HG02759 (cell line): ENCODE results near the gene CDH13.

Experiments
- ATAC-seq: cut with Tn5 transposase; IDR thresholded peaks from one replicate; pipeline ENCODE4 v1.9.1; 2021; ENCODE audit warnings: mild to moderate bottlenecking, moderate library complexity; ENCODE audit not compliant: unreplicated experiment

CDH13 gene

DNA sequence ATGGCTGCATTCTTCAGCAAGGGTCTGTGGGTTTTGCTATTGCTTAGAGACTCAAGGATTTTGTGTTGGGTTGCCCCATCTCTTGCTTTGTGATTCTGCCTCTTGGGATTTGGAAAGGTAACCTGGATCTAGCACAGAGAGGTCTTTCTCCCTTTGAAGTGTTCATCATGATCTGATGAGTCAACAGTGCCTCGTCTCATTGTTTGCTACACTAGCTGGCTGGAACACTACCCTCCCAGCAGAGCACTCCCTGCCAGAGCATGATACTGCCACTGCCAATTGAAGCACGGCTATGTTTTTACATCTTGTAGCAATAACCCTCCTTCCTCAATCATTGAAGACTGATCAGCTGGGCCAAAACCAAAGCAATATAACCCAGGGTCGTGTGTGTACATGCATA, 361.0 kb downstream of the CDH13 start:
- no peak for ATAC-seq

DNA sequence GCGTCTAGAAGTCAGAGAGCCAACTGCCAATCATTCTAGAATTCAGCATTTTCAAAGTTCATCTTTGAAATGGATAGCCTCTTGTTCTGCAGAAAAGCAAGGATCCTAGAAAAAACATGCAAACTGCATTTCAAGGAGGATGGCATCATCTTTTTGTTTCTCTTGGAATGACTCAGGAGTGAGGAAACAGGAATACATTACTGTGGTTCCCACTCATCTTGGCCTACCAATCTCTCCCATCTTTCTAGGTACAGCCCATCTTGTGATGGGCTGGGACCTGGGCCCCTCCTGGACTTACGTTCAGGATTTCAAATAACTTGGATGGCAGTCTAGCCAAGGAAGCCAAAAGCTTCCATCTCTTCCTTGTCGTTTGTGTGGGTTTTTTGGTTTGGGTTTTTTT, 363.4 kb downstream of the CDH13 start:
- no peak for ATAC-seq

DNA sequence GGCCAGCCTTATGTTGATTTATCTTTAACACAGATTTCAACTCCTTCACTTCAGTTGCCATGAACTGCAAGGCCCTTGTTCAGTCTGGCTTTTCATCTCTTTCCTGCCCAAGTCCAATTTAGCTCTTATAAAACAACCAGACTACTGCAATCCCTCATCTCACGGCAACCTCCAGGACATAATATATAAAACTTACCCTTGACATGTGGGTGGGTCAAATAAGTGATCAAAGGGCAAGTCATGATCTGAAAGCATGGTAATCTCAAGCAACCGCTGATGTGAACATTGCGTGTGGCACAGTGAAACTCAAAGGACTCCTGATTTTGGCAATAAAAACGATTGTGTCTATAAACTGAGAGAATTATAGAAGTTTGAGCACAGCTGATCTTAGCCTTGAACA, 364.6 kb downstream of the CDH13 start:
- no peak for ATAC-seq

DNA sequence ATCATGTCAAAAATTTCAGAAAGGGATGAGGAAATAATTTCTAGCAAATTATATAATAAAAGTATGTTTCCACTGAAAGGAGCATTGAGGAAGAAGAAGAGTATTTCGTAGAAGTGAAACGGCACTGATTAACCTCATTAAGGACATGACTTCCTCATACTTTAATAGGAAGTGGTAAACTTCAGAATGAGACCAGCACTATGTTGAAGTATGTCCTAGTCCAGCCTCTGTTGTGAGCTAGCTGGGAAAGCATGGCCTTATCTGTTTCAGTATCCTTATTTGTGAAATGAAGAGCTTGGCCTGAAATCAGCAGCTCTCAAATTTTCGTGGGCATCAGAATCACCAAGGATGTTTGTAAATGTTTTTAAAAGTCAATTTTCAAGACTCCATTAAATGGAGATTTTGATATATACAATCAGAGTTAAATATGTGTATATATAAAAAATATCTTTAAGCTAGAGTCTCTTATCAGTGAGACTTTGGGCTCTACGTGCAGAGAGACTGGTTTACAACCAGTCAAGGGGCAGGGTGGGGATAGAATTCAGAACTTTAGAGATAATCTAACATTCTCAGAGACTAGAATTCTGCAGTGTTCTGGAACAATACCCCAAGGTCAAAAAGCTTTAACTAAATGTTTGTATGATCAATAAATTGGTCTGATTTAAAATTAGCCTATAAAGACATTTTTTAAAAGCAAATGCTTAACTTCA, 365.4 kb downstream of the CDH13 start:
- ATAC-seq: no peak

DNA sequence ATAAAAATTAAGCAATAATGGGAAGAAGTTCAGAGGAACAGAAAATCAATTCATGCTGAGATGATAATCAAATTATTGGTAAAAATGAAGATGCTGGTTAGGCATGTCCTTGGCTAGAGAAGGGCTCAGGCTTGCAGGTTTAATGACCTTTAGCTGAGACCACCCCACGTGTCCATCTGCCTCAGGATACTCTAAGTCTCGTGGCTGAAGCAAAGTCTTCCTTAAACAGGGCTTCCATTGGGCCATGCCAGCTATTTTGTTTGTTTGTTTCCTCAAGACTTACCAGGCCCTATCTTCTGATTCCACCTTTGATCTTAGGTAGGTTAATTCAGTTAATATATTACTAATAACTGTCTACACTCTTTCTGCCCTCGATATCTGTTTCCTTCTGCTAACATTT, 366.0 kb downstream of the CDH13 start:
- ATAC-seq: no peak

DNA sequence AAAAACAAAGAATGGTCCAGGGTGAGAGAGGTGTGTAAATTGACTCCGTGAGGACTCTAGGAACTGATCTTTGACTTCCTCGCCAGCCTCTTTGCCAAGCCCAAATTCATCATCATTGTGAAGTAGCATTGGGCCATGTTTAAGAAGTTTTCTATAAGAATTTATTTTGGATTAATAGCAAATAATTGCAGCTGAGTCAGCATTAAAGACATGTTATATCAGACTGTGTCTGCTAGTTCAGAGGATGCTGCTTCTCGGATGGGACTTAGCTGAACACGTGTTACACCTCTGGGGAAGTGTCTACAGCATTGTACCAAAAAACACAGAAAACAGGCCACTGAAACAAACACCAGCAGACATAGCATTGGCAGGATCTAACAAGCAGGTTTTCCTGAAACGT, 366.6 kb downstream of the CDH13 start:
- no peak for ATAC-seq

DNA sequence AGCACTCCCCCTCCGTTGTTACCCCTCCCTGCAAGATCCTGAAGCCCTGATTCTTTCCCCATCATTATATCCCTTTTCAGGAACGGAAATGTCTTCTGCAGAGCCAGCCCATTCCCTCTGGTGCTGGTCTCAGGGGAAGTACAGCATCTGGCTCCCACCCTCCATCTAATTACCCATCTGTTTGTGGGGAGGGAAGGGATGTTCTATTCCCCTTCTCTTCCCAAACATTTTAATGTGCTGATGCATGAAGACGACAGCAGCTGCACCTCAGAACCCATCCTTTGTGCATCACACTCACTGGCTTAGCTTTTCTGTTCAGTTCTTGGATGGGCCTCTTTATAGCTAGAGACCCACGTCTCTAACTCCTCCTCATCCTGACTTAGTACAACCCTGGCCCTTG, 367.2 kb downstream of the CDH13 start:
- ATAC-seq: no peak

DNA sequence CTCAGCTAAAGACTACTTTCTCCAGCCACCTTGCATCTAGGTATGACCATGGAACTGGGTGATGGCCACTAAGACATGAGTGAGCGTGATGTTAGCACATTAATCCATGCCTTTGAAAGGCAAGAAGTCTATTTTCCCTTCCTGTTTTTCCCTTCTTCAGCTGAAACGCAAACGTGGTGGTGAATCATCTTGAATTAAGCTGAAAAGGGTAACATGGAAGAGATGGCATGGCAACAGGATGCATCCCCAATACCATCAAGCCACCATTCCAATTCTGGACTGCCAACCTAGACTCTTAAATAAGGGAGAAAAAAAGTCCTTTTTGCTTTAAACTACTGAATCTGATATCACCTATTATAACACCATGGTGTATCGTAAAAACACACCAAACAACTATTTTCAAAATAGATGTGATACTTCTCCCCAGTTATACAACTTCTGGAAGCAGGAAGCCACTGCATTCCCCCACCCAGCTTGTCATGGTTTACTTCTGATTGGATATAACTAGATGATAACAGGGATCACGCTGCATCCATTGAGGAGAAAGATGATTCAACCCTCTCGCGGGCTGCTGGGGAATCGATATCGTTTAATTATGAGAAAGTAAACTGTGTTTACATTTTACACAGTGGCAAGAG, 368.6 kb downstream of the CDH13 start:
- ATAC-seq: no peak

DNA sequence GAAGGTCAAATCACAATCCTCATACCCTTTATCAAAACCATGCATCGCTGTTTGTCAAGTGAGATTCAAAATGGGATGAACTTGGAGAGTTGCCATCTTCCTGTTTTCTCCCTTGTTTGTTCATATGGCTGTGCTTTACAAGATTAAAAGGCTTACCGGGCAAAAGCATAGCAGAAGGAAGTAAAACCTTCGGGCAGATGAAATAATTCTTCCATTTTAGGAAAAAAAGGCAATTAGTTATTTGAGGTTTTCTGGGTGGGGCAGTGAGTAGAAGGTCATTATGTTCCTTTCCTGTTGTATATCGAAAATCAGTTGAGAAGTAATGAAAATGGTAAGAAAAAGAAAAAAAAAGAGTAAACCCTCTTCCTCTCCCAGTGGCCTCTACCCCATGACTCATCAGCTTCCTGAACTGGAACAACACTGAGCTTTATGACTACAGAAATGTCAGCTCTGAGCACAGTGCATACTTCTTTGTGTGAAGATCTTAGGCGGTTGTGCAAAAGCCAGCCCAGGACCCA, 369.2 kb downstream of the CDH13 start:
- ATAC-seq: no peak

DNA sequence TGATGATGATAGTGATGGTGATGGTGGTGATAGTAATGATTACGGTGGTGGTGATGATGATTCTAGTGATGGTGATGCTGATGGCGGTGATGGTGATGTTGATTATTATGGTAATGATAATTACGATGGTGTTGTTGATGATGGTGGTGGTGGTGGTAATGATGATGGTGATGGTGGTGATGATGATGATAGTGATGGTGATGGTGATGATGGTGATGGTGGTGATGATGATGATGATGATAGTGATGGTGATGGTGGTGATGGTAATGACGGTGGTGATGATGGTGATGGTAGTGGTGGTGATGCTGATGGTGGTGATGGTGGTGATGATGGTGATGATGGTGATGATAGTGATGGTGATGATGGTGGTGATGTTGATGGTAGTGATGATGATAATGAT, 370.0 kb downstream of the CDH13 start:
- no peak for ATAC-seq

DNA sequence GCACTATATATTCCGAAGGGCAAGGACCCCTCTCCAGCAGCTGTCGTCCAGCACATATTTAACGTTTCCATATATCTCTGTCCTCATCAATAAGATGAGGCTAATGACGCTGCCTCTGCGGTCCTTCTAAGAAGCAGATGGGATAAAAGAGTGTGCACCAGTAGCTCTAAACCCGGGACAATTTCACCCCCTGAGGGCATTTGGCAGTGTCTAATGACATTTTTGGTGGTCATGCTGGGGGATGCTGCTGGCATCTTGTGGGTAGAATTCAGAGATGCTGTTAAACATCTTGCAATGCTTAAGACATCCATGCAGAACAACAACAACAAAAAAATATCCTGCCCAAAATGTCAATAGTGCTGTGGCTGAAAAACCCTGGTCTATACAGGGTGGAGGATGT, 372.9 kb downstream of the CDH13 start:
- ATAC-seq: no peak

DNA sequence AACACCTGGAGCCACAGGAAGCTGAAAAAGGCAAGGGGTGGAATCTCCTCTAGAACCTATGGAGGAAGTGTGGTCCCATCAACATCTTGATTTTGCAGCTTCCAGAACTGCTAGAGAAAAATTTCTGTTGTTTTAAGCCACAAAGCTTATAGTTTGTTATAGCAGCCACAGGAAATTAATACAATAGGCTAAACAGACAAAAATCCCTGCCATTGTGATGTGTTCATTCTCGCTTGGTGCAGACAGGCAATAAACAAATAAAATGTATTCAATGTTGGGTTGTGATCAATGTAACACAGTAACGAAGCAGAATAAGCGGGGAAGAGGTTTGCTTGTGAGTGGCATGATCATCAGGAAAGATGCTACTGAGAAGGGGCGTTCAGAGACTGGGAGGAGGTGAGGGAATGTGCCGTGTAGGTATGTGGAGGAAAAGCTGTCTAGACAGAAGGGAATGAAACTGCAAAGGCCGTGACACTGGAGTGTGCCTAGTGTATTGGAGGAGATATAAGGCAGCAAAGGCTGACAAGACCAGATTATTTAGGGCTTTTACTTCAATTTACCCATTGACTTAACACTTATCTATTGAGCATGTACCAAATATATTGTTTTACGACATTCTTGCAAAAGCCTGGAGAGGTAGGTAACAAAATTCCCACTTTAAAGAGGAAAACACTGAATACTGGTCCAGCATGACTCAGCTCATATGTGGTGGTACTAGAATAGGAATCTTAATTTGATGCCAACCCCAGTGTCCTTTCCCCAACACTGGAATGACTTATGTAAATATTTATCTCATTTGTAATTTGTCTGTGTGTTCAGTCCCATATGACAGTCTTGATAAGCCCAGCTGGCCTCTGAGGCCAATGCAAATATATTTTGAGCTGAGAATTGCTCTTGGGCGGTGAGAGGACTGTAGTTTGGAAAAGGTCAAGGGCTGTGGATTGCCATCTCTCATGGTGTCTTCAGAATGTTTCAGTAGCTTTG, 375.9 kb downstream of the CDH13 start:
- ATAC-seq: no peak

DNA sequence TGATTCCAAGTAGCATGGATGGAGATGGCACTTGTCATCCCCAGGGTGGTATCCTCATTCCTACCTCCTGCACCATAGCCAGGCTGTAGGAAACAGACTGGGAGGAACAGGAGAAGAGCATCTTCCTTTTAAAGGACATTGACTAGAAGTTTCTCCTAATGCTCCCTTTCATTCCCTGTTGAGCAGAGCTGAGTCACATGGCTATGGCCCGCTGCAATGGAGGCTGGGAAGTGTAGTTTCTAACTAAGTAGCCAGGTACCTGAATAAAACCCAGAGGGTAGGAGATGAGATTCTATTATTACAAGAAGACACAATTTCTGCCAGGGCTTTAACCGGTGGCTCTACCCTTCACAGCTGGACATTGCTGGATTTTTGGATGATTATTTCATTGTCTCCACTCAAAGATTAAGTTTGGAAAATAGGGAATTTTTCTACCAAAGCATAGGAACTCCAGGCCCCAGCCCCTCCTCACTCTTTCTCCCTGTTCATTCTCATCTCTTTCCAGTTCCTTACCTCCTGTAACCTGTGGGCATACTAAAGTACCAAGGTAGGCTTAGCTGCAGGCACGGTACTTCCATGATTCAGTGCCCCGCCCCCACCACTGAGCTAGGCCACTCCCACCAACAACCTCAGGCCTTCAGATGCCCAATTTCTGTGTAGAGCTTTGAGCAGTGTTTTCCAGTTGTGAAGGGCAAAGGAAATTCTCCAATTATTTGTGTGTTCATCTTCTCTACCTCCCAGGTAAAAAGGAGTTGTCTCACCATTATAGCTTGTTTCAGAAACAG, 378.3 kb downstream of the CDH13 start:
- ATAC-seq: no peak

DNA sequence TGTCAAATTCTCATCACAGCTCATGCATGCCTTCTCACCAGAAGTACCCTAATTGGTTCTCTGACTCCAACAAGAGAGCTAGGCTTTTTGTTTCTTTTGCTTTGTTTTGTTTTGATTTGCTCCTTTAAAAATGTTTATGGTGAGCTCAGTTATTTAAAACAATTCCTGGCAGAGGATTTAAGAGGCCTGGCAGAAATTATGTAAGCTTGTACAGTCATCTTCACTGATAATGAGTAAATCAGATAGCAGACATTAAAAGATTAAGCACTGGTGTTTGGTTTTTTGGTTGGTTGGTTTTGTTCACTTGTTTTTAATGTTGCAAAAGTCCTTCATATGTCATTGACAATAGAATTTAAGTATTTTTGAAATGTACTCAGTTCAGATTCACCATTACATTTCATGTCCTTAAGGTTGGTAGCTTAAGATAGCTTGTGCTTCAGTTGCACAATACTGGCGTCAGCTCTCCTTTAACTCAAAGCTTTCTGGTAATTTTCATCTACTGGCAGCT, 378.9 kb downstream of the CDH13 start:
- no peak for ATAC-seq

DNA sequence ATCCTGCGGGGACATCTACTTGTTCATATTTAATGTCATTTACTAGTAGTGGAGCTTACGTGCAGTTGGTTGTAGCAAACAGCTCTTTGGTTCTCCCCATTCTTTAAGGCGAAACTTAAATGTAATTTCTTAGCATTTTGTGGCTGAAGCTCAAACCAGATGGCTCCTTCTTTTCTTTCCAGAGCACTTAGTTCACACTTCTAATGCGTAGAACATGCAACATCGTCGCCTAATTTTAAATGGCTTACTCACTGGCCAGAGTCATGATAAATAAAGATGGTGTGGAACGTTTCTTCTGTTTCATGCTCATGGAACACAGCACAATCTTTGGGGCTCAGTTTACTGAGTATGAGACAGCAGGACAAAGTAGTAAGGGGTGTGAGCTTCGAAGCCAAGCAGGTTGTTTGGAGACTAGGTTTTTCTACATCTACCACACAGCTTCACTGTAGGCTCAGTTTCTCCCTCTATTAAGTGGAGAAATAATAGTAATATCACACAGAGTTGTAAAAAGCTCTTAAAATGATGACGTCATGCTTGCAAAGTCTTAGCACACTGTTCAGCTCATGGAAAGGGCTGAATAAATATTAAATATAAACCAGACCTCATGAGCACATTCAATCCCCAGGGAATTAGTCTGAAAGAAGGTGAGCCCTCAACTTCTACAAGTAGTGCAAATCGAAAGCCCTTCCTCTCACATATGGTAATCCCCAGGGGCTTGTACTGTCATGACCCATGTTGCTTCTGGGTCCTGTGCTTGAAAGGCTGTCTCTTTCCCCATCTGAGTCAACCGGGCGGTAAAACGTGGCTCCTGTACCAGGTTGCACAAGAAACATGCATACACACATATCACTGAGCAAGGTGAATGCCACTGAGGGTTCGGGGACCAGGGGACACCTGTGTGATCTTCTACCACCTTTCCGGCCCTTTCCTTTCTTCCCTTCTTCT, 384.3 kb downstream of the CDH13 start:
- ATAC-seq: no peak

DNA sequence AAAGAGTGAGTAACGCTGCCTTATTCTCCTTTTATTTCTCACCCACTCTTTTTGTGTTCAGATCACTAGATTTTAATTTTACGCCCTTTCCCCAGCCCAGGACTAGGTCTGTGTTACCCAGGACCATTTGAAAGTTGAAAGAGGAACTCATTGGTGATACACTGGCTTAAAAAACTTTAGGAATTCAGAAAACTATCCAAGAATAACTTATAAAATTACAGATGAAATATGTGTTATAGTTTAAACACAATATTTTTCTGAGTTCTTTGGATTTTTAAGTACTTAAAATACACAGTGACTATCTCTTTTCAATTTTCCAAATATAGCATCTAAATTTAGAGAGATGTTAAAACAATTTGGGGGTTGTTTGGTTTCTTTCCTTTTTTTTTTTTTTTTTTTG, 385.2 kb downstream of the CDH13 start:
- ATAC-seq: no peak

DNA sequence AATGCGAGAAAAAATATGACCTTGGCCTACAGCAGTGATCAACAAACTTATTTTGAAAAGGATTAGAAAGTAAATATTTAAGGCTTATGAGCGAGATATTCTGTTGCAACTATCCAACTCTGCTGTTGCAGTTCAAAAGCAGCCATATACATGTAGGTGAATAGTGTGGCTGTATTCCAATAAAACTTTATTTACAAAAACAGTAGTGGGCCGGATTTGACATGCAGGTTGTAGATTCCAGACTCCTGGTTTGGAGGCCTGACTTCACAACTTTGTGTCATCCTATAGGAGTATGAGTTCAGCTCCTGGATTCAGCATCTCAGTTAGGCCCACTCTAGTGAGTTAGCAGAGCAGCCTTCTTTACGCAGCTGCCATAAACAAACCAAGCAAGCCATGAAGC, 386.3 kb downstream of the CDH13 start:
- no peak for ATAC-seq

DNA sequence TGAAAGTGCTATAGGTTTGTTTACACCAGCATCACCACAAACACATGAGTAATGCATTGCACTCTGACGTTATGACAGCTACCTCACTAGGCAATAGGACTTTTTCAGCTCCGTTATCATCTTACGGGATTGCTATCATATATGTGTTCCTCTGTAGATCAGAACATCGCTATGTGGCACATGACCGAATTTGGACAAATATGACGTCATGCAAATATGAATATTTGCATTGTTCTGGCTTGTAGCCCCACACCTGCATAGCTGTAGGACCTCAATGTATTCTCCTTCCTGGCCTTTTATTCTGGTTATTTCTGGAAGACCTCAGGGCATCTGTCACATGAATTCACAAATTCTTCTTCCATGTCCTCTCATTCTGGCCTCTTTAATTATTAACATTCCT, 393.2 kb downstream of the CDH13 start:
- no peak for ATAC-seq

DNA sequence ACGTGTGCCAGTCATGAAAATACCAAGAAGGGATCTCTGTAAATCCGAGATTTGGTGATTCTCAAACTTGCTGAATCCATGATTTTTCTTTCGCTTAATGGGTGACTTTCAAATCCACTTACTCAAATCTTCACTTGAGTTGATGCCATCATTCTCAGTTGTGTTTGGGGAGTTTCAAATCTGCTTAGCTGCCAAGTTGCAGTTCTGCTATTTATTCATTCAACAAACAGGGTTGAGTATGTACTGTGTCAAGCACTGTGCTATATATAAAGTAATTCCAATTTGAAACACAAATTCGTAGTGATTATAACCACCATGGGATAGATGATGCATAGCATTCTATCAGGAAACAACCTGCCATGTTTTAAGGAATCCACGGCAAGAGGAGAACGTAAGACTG, 394.3 kb downstream of the CDH13 start:
- ATAC-seq: no peak
